Kidney epithelial cell (primary cell): ENCODE data around the gene MFRP. TPM values are rescaled to one million over a fixed set of nuclear protein-coding genes. Genes with fewer than 3 reads are reported as not detected.

ENCODE experiments used
- DNase-seq: peaks from one replicate; pipeline ENCODE4 v3.0.0-alpha.2; 2010; ENCODE audit warnings: low read depth
- H3K27me3 ChIP-seq: 2 replicates; pipeline ENCODE4 v1.6.0; 2011; ENCODE audit warnings: low read length; ENCODE audit not compliant: control insufficient read depth, insufficient read depth
- H3K36me3 ChIP-seq: 2 replicates; pipeline ENCODE4 v1.5.1; 2011; ENCODE audit warnings: low read length; ENCODE audit not compliant: control insufficient read depth, insufficient read depth
- H3K4me3 ChIP-seq: 2 replicates; pipeline ENCODE4 v1.5.1; 2011; ENCODE audit warnings: low read depth, mild to moderate bottlenecking, control low read depth, low read length
- CTCF ChIP-seq: IDR thresholded peaks from 2 replicates; pipeline ENCODE4 v1.5.1; 2011; ENCODE audit warnings: mild to moderate bottlenecking, moderate library complexity, low read length, control low read depth, inconsistent platforms; ENCODE audit not compliant: insufficient read depth, poor library complexity, severe bottlenecking
- total RNA-seq: library from RNA; depleted of rRNA; stranded (reverse); fragments of >200 nt; gene quantifications from 2 replicates; pipeline ENCODE4 v1.2.3, GENCODE V29; 2015

MFRP gene
- total RNA-seq, 1 donor from 2014 or later = not detected

- TF ChIP-seq CTCF = no peak
- H3K27me3 ChIP-seq = no peaks in the 10 kb centered on the region
- H3K36me3 ChIP-seq = no peaks in the 10 kb centered on the region
- H3K4me3 ChIP-seq = peak overlapping the region; percentile 35
- no peak for DNase-seq
Observed at GRCh38 chr11:119320776-119321524, 25.6 kb downstream of the MFRP start.

DNA sequence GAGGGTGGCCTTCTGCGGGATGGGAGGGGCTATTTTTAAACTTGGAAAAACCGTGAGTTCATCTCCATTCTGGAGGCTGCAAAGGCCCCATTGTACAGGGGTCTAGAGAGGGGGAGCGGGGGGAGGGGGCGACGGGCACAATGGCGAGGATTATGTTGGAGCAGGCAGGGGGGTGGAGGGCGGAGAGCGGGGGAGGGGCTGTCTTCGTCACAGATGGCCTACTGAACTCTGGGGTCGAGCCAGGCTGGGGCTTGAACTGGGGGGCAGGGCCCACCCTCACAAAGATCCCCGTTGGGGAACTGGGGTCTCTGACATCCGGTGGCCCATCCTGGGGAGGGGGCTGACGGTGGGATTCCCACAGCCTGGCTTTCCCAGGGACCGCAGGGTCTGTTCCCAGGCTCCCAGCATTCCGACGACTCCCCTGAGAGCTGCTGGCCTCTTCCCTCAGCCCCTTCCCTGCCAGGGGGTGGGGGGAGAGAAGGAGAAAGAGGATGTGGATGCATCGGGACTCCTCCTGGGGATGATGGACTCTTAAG is 26.2 kb downstream of the MFRP start:
- peak overlapping the region; percentile 35 for H3K4me3 ChIP-seq

DNA sequence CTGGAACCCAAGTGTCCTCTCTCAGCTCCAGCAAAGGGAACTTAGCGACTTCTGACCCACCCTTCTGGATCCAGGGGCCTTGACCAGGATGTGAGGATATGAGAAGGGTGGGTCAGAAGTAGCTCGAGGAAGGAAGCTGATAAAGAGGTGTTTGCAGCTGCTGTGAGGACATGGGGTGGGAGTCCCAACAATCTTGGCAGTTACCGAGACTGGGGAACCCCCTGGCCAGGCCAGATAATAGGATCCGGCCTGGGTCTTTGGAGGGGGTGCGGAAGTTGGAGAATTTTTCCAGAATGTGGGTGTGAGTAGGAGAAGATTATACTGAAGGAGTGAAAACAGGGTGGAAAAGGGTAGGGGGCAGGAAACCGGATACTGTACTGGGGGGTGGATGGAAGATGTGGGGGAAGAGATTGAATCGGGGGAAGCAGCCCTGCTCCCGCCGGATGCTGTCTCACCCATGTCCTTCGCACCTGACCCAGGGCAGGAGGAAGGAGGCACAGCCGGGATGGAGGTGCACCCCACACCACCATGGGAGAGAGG is 26.7 kb downstream of the MFRP start:
- no peaks in the 10 kb centered on the region for H3K27me3 ChIP-seq
- no peak for TF ChIP-seq CTCF
- H3K4me3 ChIP-seq = no peak overlapping the region
- no peak for DNase-seq
- H3K36me3 ChIP-seq = no peaks in the 10 kb centered on the region

More for the DNA sequence above, 26.2 kb downstream of the MFRP start:
- TF ChIP-seq CTCF = no peak
- DNase-seq = no peak
- Histone ChIP-seq H3K27me3 (no peaks in the 10 kb centered on the region), H3K36me3 (no peaks in the 10 kb centered on the region)

GRCh38 chr11:119319136-119319699 is 27.3 kb downstream of the MFRP start:
- H3K4me3 ChIP-seq = no peak overlapping the region
- no peak for TF ChIP-seq CTCF
- H3K36me3 ChIP-seq = no peaks in the 10 kb centered on the region
- no peaks in the 10 kb centered on the region for H3K27me3 ChIP-seq
- DNase-seq = no peak

DNA sequence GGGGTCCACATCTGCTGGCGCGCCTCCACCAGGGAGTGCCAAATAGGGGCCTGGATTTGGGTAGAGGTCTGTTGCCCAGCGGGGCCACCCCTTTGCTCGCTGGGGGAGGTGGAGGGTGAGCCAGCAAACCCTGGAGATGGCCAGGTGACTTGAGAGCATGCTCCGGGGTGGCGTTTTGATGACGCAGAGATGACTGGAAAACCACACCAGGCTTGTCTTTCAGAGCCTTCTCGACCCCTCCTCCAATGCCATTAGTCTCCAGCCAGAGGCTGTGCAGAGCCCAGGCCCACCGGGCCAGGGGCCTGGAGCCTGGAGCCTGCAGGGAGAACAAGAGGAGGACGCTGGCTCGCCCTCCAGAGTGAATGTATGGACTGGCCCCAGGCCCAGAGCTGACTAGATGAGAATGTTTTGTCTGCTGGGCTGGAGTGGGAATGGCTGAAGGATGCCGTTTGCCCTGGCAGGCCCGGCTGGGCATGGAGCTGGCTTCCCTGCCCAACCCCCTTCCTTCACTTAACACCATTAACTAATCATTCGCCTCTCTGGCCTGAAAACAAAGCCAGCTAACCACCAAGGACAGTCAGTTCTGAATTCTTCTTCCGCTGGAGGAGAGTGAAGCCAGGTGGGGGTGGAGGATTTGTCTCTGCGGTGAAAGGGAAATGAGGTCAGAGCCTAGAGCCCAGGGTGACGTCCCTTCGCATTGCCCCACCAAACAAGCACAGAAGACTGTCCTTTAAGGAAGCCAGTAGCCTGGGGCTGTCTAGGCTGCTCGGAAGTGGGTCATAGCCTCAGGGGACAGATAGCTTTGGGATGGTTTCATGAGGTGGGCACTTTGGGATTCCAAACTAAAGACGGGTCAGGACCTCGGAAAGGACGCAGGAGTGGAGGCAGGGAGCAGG is 28.0 kb downstream of the MFRP start:
- Histone ChIP-seq H3K36me3 (no peaks in the 10 kb centered on the region), H3K27me3 (no peaks in the 10 kb centered on the region), H3K4me3 (no peak overlapping the region)
- no peak for TF ChIP-seq CTCF
- peak; percentile 58 for DNase-seq
